LoVo (cell line): ENCODE data around the gene PKIG.

Source experiments
- DNase-seq: peaks from one replicate; pipeline ENCODE4 v3.0.0-alpha.2; 2016; ENCODE audit warnings: low spot score

The PKIG gene

DNA sequence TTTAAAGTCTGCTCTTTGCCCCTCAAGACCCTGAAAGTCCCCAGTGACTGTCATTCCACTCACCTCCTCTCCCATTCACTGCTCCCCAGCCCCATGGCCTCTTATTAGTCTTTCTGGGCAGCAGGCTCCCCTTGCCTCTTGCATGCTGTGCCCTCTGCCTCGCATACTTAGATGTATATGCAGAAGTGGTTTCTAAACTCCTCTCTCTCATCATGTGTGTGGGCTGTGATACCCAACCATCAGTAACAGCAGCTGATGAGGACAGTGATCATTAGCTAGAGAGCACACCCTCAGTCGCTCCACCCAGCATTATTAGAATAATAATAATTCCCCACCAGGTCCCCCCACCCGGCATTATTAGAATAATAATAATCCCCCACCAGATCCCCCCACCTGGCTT lies 14.5 kb downstream of the PKIG start:
- no peak for DNase-seq

DNA sequence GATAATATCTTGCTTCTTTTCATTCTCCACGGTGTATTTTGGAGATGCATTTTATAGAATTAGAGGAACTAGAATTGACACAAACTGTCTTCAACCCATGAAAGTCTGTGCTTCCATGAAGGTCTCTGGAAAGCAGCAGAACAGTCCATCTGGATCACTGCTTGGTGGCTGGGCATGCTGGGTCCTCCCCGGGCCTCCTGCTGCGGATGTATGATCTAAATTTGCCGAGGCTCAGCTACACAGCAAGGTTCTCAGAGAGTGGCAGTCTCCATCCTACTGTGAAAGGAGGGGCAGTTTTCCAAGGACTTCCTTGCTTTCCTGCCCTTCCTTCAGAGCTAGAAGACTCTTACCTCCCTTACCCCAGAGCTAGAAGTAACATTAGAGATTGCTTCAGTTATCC lies 15.1 kb downstream of the PKIG start:
- no peak for DNase-seq

GRCh38 chr20:44597930-44598329 lies 15.6 kb downstream of the PKIG start:
- DNase-seq, result no peak

- DNase-seq, result no peak
Measured at GRCh38 chr20:44598423-44599305, 16.3 kb downstream of the PKIG start.

DNA sequence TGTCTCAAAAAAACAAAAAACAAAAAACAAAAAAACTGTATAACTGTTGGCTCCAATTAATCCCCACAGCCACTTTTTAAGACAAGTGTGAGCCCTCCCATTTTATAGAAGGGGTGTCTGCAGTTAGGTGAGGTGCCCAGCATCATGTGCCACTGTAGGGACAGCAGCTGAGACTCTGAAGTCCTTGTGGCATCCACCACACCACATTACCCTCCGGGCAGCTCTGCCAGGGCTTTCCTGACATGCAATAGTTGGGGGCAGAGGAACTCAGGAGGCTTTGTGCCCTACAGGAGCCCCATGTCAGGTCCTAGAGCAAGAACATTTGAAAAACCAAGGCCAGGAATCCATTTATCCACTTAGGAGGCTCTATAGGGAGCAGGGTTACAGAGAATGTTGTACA lies 17.3 kb downstream of the PKIG start:
- DNase-seq, result no peak

DNA sequence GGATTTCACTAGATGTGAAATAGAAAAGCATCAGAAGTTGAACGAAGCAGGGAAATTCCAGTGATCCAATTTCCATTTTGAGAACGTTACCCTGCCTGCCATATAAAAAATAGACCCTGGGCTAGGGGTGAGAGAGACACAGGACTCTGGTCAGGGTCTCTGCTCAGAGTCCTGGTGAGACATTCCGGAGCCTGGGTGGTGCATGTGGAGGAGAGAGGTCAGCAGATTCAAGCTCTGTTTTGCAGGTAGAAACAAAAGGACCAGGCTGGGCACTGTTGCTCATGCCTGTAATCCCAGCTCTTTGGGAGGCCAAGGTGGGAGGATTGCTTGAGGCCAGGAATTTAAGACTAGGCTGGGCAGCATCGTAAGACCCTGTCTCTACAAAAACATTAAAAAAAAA lies 17.9 kb downstream of the PKIG start:
- DNase-seq, result no peak

- no peak for DNase-seq
Measured at GRCh38 chr20:44600758-44601201, 18.4 kb downstream of the PKIG start.

GRCh38 chr20:44601236-44601671 lies 18.9 kb downstream of the PKIG start:
- DNase-seq, result no peak

- no peak for DNase-seq
Measured at GRCh38 chr20:44601801-44602204, 19.4 kb downstream of the PKIG start.

DNA sequence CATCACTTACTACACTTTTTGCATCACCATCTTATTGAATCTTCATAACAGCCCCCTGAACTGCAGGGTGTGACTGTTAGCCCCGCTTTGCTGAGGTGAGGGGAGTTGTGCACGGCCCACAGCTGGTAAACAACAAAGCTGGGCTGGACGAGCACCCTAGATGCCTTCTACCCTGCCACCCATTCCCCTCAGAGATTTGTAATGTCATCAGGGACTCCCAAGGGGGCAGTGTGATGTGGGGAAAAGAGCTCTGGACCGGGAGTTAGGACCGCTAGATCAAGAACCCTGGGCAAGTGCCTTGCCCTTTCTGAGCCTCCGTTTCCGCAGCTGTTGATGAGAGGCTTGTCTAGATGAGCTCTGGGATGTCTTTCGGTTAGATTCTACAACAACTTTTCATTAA lies 20.9 kb downstream of the PKIG start:
- no peak for DNase-seq

DNA sequence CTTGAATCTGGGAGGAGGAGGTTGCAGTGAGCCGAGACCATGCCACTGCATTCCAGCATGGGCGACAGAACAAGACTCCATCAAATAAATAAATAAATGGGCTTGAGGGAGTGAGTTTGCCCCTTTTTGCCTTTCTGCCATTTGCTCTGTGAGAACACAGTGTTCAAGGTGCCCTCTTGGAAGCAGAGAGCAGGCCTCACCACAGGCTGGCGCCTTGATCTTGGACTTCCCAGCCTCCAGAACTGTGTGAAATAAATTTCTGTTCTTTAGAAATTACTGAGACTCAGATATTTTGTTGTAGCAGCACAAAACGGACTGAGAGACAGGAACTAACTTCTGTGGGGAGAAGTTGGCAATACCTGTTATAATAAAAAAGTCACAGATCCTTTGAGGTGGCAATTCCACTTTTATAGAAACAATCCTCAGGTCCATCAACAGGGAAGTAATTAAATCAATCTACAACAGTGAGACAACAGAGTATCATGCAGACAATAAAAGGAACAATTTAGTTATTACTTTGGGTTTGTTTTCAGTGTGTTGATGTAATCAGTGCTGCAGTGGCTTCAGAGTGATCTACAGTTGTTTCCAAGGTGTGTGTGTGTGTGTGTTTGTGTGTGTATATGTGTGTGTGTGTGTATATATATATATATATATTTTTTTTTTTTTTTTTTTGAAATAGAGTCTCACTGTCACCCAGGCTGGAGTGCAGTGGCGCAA lies 24.5 kb downstream of the PKIG start:
- no peak for DNase-seq

DNA sequence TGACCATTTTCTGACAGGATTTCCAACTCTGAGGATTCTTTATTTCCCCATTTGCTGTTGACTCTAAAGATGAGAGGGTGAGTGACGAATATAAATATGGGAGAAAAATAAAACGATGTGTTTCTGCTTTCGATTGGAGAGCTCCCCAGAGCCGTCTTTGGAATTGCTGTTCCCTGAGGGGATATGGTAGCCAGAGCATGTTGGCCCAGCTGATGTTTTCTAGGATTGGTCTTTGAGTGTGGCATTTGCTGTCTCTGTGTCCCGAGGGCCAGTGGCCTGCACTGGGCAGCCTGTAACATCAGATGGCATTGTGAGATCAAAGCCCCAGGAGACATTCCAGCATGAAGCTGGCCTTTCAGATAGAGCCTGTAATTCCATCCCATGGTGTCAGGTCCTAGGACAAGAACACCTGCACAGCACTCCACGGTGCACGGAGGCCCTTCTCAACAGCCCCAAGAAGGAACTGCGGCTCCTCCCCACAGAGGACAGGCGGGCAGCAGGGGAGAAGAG lies 26.7 kb downstream of the PKIG start:
- DNase-seq, result no peak

DNA sequence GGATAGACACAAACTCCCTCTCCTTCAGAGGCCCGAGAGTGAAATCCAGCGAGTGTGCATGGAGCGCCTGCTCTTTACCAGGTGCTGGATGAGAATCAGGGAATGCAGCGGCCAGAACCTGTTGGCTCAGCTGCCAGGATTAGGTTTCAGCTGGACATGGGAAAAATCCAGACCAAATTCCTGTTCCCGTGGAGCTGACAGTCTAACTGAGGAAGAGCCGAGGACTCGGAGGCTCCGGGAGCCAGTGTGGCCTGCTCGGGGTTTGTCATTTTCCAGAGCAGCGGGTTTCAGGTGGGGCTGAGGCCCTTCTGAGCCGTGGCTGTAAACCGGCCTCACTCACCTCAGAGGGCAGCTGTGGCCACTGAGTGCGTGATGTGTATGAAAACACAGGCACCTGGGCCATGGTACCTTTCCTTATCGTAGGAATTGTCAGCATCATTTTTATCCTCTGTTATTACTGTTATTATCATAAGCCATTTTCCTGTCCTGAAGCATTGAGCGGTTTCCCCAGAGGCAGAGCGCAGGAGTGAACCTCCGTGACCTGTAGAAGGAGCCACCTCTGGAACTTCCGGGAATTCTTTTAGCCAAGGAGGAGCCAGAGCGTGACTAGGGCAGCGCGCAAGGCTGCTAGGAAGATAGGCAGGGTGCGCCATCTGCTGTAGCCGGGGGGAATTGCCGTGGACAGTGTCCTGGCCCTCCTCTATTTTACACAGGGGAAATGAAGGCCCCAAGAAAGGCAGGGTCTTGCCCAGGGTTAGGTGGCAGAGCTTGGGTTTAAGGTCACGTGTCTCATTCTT lies 27.3 kb downstream of the PKIG start:
- DNase-seq, result peak; percentile 83

GRCh38 chr20:44610313-44610962 lies 28.1 kb downstream of the PKIG start:
- DNase-seq, result no peak

- DNase-seq, result no peak
Measured at GRCh38 chr20:44613575-44613974, 31.2 kb downstream of the PKIG start.

DNA sequence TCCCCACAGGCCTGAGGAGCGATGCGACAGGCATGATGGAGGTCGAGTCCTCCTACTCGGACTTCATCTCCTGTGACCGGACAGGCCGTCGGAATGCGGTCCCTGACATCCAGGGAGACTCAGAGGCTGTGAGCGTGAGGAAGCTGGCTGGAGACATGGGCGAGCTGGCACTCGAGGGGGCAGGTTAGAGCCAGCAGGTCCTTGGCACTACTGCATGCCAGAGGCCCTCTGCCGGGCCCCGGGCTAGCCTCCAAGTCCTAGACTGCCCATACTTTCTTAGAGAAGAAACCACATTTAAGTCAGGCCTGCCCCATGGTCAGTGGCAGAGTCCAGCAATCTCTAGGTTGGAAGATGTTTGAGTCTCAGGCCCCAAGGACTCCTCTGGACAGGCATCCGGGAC lies 32.1 kb downstream of the PKIG start:
- DNase-seq, result no peak

GRCh38 chr20:44615169-44615791 lies 32.9 kb downstream of the PKIG start:
- no peak for DNase-seq

DNA sequence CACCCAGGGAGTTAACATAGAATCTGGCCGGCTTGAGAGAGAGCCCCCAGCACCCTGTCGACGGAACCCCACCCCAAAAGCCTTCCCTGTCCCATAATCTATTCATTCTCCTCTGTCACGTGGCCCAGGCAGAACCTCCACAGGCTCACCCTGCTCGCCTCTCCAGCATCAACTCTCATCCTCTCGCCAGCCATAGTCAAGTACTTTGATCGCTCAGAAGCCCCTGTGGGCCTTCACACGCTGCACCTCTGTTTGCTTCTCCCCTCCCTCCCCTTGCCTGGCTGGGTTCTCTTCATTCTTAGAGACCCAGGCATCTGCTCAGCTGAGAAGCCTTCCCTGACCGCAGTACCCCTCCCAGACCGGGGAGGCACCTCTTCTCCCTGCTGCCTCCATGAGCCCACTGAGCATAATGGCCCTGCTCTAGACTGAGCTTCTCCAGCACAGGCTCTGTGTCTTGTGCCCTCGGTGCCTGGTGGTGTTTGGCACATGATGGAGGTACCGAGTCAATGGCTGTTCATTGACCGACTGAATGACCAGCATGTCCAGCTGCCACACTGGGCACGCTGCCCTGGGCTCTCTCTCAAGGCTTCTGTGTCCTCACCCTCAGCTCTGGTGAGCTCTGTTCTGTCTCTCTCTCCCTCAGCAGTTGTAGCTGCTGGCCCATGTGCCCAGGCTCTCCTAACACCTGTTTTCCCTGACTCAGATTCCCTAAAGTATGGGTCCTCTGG lies 33.7 kb downstream of the PKIG start:
- no peak for DNase-seq

GRCh38 chr20:44616604-44616964 lies 34.2 kb downstream of the PKIG start:
- no peak for DNase-seq

DNA sequence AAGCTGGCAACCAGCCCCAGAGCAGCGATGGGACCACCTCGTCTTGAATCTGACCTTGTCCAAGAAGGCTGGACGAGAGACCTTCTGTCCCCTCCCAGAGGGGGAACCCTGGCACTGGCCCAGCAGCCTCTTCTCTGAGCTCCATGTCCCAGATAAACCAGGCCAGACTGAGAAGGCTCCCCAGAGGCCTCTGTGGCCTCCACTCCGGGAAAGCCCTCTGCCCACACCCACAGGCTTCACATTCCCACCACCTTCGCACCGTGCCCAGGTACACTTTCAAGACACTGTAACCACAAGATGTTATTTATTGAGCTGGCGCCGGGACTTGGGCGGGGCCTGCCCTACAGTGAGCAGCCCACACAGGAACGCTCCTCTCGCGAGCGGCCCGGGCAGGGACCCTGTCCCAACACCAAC lies 35.9 kb downstream of the PKIG start:
- no peak for DNase-seq

DNA sequence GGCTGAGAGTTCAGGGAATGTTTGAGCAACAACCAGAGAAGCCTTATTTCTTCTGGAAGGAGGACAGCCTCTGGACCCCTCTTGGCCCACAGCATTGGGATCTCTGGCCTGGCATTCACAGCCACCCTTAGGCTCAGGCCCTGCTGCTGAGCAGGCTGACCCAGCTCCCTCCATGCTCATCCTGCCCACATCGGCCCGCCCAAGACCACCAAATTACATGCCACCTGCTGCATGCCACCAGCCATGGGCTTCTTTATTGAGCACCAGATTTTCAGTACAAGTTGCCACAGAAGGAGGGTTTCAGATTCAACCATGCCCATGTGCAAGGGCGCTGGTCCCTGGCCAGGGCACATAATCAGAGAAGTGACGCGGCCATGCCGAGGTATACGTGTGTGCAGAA lies 36.9 kb downstream of the PKIG start:
- DNase-seq, result no peak
